MCF 10A (cell line): Measurements from ENCODE around the gene EPHB1. TPM values are rescaled to one million over a fixed set of nuclear protein-coding genes. Genes with fewer than 3 reads are reported as not detected.

Experiments
- BruUV-seq: library from RNA; stranded (reverse); fragments of 400-500 nt; replicated peaks from 2 replicates; lab custom pipeline; 2021; lab: Mats Ljungman, UMichigan
- CTCF ChIA-PET: fragments of 300-600 bp; sonication (Branson Sonifier 250); formaldehyde crosslinking; extraction: SDS; loops from one replicate; lab custom pipeline; 2021; ENCODE audit warnings: antibody characterized with exemption, inconsistent platforms; lab: Yijun Ruan, JAX
- POLR2A ChIA-PET: fragments of 300-600, 350-650 bp; sonication (Branson Sonifier 250); formaldehyde crosslinking; extraction: SDS; loops from one replicate; lab custom pipeline; 2020; ENCODE audit warnings: antibody characterized with exemption, inconsistent platforms; lab: Yijun Ruan, JAX
- DNase-seq: peaks from one replicate; pipeline ENCODE4 v3.0.0-alpha.2; 2018; ENCODE audit not compliant: unreplicated experiment
- H3K27ac Mint-ChIP-seq: one replicate; pipeline ENCODE4 v1.8.0; 2022; ENCODE audit warnings: mild to moderate bottlenecking, low read depth, mixed read lengths; ENCODE audit not compliant: unreplicated experiment
- H3K27me3 Mint-ChIP-seq: one replicate; pipeline ENCODE4 v1.8.0; 2022; ENCODE audit warnings: mixed read lengths; ENCODE audit not compliant: insufficient read depth, unreplicated experiment
- H3K36me3 Mint-ChIP-seq: one replicate; pipeline ENCODE4 v1.8.0; 2022; ENCODE audit warnings: mild to moderate bottlenecking, moderate library complexity, mixed read lengths; ENCODE audit not compliant: insufficient read depth, unreplicated experiment
- H3K4me1 Mint-ChIP-seq: one replicate; pipeline ENCODE4 v1.8.0; 2022; ENCODE audit warnings: mixed read lengths; ENCODE audit not compliant: insufficient read depth, unreplicated experiment
- H3K4me3 Mint-ChIP-seq: one replicate; pipeline ENCODE4 v1.8.0; 2022; ENCODE audit warnings: mild to moderate bottlenecking, moderate library complexity, mixed read lengths; ENCODE audit not compliant: unreplicated experiment
- H3K9me3 Mint-ChIP-seq: one replicate; pipeline ENCODE4 v1.8.0; 2022; ENCODE audit warnings: mixed read lengths; ENCODE audit not compliant: unreplicated experiment
- CTCF ChIP-seq: fragments of 200-600 bp; IDR thresholded peaks from one replicate; pipeline ENCODE4 v1.8.0; 2022; ENCODE audit warnings: antibody characterized with exemption, mild to moderate bottlenecking; ENCODE audit not compliant: unreplicated experiment
- intact Hi-C: fragments of 100-400 bp; cut with micrococcal nuclease; formaldehyde crosslinking; loops from 2 replicates; pipeline ENCODE4 v1.14.1; 2022
- total RNA-seq: library from RNA; stranded (reverse); gene quantifications from 2 replicates; pipeline ENCODE4 v1.2.3, GENCODE V29; 2022

The EPHB1 gene
- total RNA-seq, 1 experiment from 2014 or later = not detected

- Mint-ChIP-seq H3K27ac (no peak overlapping the region), H3K9me3 (no peaks in the 10 kb centered on the region), H3K4me3 (no peak overlapping the region), H3K4me1 (no peaks in the 10 kb centered on the region), H3K36me3 (no peaks in the 10 kb centered on the region), H3K27me3 (no peaks in the 10 kb centered on the region)
- intact Hi-C loops = no loop called here
- POLR2A ChIA-PET = no interaction called here
- no TSS peak for BruUV-seq
- CTCF ChIA-PET = interaction anchor here (1.2 kb wide), 1 partner anchor 24 kb away, joined by 3 read pairs; no protein-coding TSS in a partner anchor
- no peak for TF ChIP-seq CTCF
- DNase-seq = no peak
These were observed 59.2 kb downstream of the EPHB1 start for GRCh38 chr3:134854254-134854653.

GRCh38 chr3:134857356-134857755 lies 62.3 kb downstream of the EPHB1 start:
- Mint-ChIP-seq H3K36me3 (no peaks in the 10 kb centered on the region), H3K4me1 (no peaks in the 10 kb centered on the region), H3K27me3 (no peaks in the 10 kb centered on the region), H3K4me3 (no peak overlapping the region), H3K27ac (no peak overlapping the region), H3K9me3 (peaks cover 11% of the 10 kb centered on the region)
- CTCF ChIA-PET = interaction anchor here (0.6 kb wide), 1 partner anchor 65 kb away, joined by 4 read pairs; no protein-coding TSS in a partner anchor
- no TSS peak for BruUV-seq
- POLR2A ChIA-PET = no interaction called here
- DNase-seq = no peak
- intact Hi-C loops = no loop called here
- no peak for TF ChIP-seq CTCF

- Mint-ChIP-seq H3K27me3 (no peaks in the 10 kb centered on the region), H3K4me3 (no peak overlapping the region), H3K27ac (no peak overlapping the region), H3K9me3 (peaks cover 11% of the 10 kb centered on the region), H3K36me3 (no peaks in the 10 kb centered on the region), H3K4me1 (no peaks in the 10 kb centered on the region)
- DNase-seq = no peak
- no TSS peak for BruUV-seq
- ChIA-PET CTCF (no interaction called here), POLR2A (no interaction called here)
- no peak for TF ChIP-seq CTCF
- intact Hi-C loops = no loop called here
These were observed 62.8 kb downstream of the EPHB1 start for GRCh38 chr3:134857776-134858362.

- H3K36me3 Mint-ChIP-seq = no peaks in the 10 kb centered on the region
- H3K27ac Mint-ChIP-seq = no peak overlapping the region
- H3K9me3 Mint-ChIP-seq = peaks cover 11% of the 10 kb centered on the region
- intact Hi-C loops = no loop called here
- H3K4me1 Mint-ChIP-seq = no peaks in the 10 kb centered on the region
- TF ChIP-seq CTCF = no peak
- H3K27me3 Mint-ChIP-seq = no peaks in the 10 kb centered on the region
- H3K4me3 Mint-ChIP-seq = no peak overlapping the region
- CTCF ChIA-PET = no interaction called here
- BruUV-seq = no TSS peak
- POLR2A ChIA-PET = no interaction called here
- DNase-seq = no peak
These were observed 63.5 kb downstream of the EPHB1 start for GRCh38 chr3:134858441-134859035.
